Astrocyte of the cerebellum (primary cell): Measurements from ENCODE around the gene PARP12.

Experiments
- DNase-seq: peaks from one replicate; pipeline ENCODE4 v3.0.0-alpha.2; 2011; ENCODE audit warnings: low read depth
- H3K4me3 ChIP-seq: 2 replicates; pipeline ENCODE4 v1.5.1; 2011; ENCODE audit warnings: mild to moderate bottlenecking, low read depth, low read length, moderate library complexity
- CTCF ChIP-seq: IDR thresholded peaks from 2 replicates; pipeline ENCODE4 v1.5.1; 2012; ENCODE audit warnings: low read length, low read depth, moderate library complexity, mild to moderate bottlenecking; ENCODE audit errors: missing control alignments
- in situ Hi-C: cut with HindIII; loops from 2 replicates; pipeline ENCODE4 v1.10.0; 2017; ENCODE audit warnings: low sequenced_read_pairs

The PARP12 gene

GRCh38 chr7:140082770-140083169 lies 20.0 kb upstream of the PARP12 start:
- no peak for TF ChIP-seq CTCF
- H3K4me3 ChIP-seq = no peak overlapping the region
- DNase-seq = no peak
- in situ Hi-C loops = no loop called here

- TF ChIP-seq CTCF = no peak
- H3K4me3 ChIP-seq = no peak overlapping the region
- DNase-seq = no peak
- in situ Hi-C loops = no loop called here
Observed at GRCh38 chr7:140081774-140082425, 19.1 kb upstream of the PARP12 start.

DNA sequence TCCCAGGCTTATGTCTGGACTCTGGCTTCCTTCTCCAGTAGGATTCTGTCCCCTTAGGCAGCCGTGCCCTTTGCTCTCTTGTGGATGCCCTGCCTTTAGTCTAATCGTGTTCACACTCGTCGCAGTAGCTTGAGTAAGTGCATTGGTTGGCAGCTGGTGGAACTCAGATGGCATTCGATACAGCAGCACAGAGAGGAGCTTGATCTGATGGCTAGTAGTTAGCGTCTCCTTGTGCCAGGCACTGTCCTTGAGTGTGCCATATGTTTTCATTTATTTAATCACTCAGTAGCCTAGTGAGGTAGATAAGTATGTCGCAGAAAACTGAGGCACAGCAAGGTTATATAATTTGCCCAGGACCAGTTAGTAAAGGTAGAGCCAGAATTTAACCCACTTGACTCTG lies 18.2 kb upstream of the PARP12 start:
- no peak for TF ChIP-seq CTCF
- in situ Hi-C loops = no loop called here
- no peak for DNase-seq

DNA sequence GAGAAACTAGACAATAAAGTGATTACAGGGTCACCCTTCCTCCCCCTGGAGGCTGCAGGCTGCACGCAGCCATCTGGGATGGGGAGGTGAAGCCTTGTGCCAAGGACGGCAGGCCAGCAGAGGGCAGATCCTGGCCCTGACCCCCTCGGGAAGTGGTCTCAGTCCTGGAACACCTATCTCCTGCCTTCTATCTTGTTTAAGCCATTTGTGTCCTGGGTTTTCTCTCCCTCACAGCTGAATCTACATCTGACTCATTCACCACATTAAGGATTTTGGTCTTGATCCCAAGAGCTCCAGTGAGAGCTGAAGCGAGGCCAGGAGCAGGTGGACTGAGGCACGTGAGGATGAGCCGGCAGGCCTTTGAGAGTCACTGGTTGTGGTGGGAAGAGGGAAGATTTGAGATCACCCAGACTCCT lies 16.4 kb upstream of the PARP12 start:
- in situ Hi-C loops = no loop called here
- TF ChIP-seq CTCF = peak; percentile 40
- peak; percentile 72 for DNase-seq
- no peak overlapping the region for H3K4me3 ChIP-seq

More for the DNA sequence above, 18.2 kb upstream of the PARP12 start:
- H3K4me3 ChIP-seq = no peak overlapping the region

- in situ Hi-C loops = no loop called here
- DNase-seq = no peak
- H3K4me3 ChIP-seq = no peak overlapping the region
- no peak for TF ChIP-seq CTCF
Observed at GRCh38 chr7:140078392-140078791, 15.6 kb upstream of the PARP12 start.

GRCh38 chr7:140074780-140075179 lies 12.0 kb upstream of the PARP12 start:
- in situ Hi-C loops = no loop called here
- TF ChIP-seq CTCF = no peak
- H3K4me3 ChIP-seq = no peak overlapping the region
- DNase-seq = no peak
